Stimulated activated memory B cell treated with anti-CD40 and anti-IgM and Interleukin-4, amounts not matched to agents 10 μg/mL and 1 μg/mL and 100 μg/mL, for 72 hours (primary cell): ENCODE measurements around the gene ADGRV1.
"Not testable (repeated sequence)": the region's sequence is repeated elsewhere in the genome, so short reads cannot be mapped to it uniquely, and the experiment has no call there.

ENCODE experiments used
- ATAC-seq: fragments of 150-1000 bp; cut with Tn5 transposase; 2 replicates; pipeline ENCODE4 v1.10.0; 2021
- H3K27ac Mint-ChIP-seq: one replicate; pipeline ENCODE4 v1.8.0; 2022; ENCODE audit warnings: mild to moderate bottlenecking, mixed read lengths
- H3K27me3 Mint-ChIP-seq: one replicate; pipeline ENCODE4 v1.8.0; 2022; ENCODE audit warnings: mixed read lengths
- H3K36me3 Mint-ChIP-seq: one replicate; pipeline ENCODE4 v1.8.0; 2022; ENCODE audit warnings: mixed read lengths
- H3K4me1 Mint-ChIP-seq: one replicate; pipeline ENCODE4 v1.8.0; 2022; ENCODE audit warnings: mixed read lengths
- H3K4me3 Mint-ChIP-seq: one replicate; pipeline ENCODE4 v1.8.0; 2022; ENCODE audit warnings: mild to moderate bottlenecking, moderate library complexity, mixed read lengths
- H3K9me3 Mint-ChIP-seq: one replicate; pipeline ENCODE4 v1.8.0; 2022; ENCODE audit warnings: mixed read lengths

The ADGRV1 gene

DNA sequence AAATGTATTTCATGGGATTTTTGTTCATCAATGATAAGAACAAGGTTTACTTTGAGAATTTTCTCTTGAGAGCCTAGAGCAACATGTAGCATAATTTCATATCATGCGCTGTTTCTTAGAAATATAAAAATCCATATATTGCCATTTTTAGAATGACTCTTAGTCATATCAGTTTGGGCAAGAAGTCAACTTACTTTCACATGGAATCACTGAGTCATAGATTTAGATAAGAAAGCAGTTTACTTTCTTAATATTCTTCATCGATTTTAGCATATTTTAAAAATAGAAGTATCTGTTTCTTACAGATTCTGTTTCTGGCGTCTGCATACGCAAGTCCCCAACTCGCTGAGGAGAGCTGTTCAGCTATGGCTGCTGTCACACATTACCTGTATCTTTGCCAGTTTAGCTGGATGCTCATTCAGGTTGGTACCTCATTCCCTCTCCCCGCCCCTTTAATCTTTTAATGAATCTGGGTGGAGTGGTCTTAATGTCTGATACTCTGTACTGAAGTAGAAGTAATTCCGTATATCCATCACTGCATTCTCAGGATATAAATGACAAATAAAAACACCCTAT is 406.6 kb downstream of the ADGRV1 start:
- Mint-ChIP-seq H3K4me1 (no peaks in the 10 kb centered on the region), H3K9me3 (no peaks in the 10 kb centered on the region), H3K27me3 (peaks cover 24% of the 10 kb centered on the region), H3K36me3 (no peaks in the 10 kb centered on the region), H3K4me3 (no peak overlapping the region), H3K27ac (no peak overlapping the region)
- no peak for ATAC-seq

- no peak overlapping the region for H3K27ac Mint-ChIP-seq
- H3K4me3 Mint-ChIP-seq: no peak overlapping the region
- no peaks in the 10 kb centered on the region for H3K36me3 Mint-ChIP-seq
- peaks cover 24% of the 10 kb centered on the region for H3K27me3 Mint-ChIP-seq
- peaks cover 5% of the 10 kb centered on the region for H3K9me3 Mint-ChIP-seq
- no peak for ATAC-seq
- no peaks in the 10 kb centered on the region for H3K4me1 Mint-ChIP-seq
Observed at GRCh38 chr5:90967443-90967842, 408.8 kb downstream of the ADGRV1 start.

GRCh38 chr5:90967851-90968250 is 409.3 kb downstream of the ADGRV1 start:
- Mint-ChIP-seq H3K27me3 (peaks cover 24% of the 10 kb centered on the region), H3K9me3 (peaks cover 5% of the 10 kb centered on the region), H3K4me1 (no peaks in the 10 kb centered on the region), H3K4me3 (no peak overlapping the region), H3K36me3 (no peaks in the 10 kb centered on the region), H3K27ac (no peak overlapping the region)
- ATAC-seq: no peak

DNA sequence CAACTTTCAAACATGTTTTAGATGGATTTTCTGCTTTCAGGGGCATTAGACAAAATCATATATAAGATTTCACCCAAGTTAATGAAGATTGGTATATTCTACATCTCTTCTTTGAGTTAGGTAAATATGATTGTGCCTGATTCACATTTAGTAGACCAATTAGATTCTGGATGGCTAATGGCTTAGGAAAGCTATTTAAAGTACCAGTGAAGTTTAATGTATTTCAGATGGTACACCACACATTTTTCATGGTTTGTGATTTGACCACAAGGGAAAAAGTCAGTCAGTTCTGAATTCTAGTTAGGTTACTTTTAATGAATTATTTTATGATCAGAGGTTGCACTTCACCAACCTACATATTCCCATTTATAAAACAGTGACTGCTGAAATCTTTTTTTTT is 409.7 kb downstream of the ADGRV1 start:
- Mint-ChIP-seq H3K4me3 (no peak overlapping the region), H3K9me3 (peaks cover 5% of the 10 kb centered on the region), H3K27ac (no peak overlapping the region), H3K36me3 (no peaks in the 10 kb centered on the region), H3K4me1 (no peaks in the 10 kb centered on the region), H3K27me3 (peaks cover 24% of the 10 kb centered on the region)
- ATAC-seq: no peak

GRCh38 chr5:90969945-90970344 is 411.3 kb downstream of the ADGRV1 start:
- H3K4me3 Mint-ChIP-seq, H3K36me3 Mint-ChIP-seq, H3K27ac Mint-ChIP-seq, H3K4me1 Mint-ChIP-seq, ATAC-seq, H3K9me3 Mint-ChIP-seq: not testable (repeated sequence)
- peaks cover 16% of the 10 kb centered on the region for H3K27me3 Mint-ChIP-seq

- H3K27me3 Mint-ChIP-seq: no peaks in the 10 kb centered on the region
- no peaks in the 10 kb centered on the region for H3K36me3 Mint-ChIP-seq
- no peaks in the 10 kb centered on the region for H3K9me3 Mint-ChIP-seq
- no peaks in the 10 kb centered on the region for H3K4me1 Mint-ChIP-seq
- H3K27ac Mint-ChIP-seq: no peak overlapping the region
- no peak for ATAC-seq
- H3K4me3 Mint-ChIP-seq: no peak overlapping the region
Observed at GRCh38 chr5:90981177-90981576, 422.6 kb downstream of the ADGRV1 start.

DNA sequence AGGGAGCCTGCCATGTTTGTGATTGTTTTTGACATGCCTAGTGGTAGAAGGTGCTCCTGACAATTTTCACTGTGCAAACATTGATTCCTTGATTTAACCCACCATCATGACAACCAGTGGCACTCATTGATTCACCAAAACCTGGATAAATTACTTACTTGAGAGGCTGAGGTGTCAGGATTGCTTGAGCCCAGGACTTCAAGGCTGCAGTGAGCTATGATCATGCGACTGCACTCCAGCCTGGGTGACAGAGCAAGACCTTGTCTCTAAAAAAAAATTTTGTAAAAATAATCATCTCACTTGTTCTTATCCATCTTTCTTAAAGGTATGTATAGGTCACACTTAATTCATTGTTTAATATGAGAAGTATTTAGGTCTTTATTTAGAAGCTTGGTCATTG is 423.2 kb downstream of the ADGRV1 start:
- no peak overlapping the region for H3K4me3 Mint-ChIP-seq
- H3K9me3 Mint-ChIP-seq: no peaks in the 10 kb centered on the region
- no peak for ATAC-seq
- H3K36me3 Mint-ChIP-seq: no peaks in the 10 kb centered on the region
- H3K4me1 Mint-ChIP-seq: no peaks in the 10 kb centered on the region
- no peaks in the 10 kb centered on the region for H3K27me3 Mint-ChIP-seq
- no peak overlapping the region for H3K27ac Mint-ChIP-seq

DNA sequence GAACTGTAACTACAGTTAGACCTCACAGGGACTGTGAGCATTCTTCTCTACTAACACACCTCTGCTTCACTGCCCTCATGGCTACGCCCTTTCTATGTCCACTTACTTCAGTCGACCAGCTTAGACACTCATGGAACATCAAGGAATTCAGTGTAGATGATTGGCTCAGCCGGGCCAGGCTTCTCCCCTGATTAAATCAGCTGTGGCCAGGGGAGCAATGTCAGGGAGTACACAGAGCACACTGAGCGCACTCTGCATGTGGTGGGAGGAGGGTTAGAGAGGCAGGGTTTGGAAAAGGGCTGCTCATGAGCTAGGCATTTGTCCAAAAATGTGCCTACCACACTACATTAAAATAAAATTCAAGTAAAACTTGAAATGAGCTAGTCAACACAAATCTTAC is 424.0 kb downstream of the ADGRV1 start:
- Mint-ChIP-seq H3K27ac (no peak overlapping the region), H3K9me3 (no peaks in the 10 kb centered on the region), H3K4me3 (no peak overlapping the region), H3K36me3 (no peaks in the 10 kb centered on the region), H3K27me3 (no peaks in the 10 kb centered on the region), H3K4me1 (no peaks in the 10 kb centered on the region)
- ATAC-seq: no peak

GRCh38 chr5:90983148-90983547 is 424.6 kb downstream of the ADGRV1 start:
- H3K27me3 Mint-ChIP-seq: no peaks in the 10 kb centered on the region
- no peaks in the 10 kb centered on the region for H3K36me3 Mint-ChIP-seq

GRCh38 chr5:90983711-90984124 is 425.1 kb downstream of the ADGRV1 start:
- H3K27me3 Mint-ChIP-seq: no peaks in the 10 kb centered on the region
- no peaks in the 10 kb centered on the region for H3K9me3 Mint-ChIP-seq
- ATAC-seq: no peak
- H3K27ac Mint-ChIP-seq: no peak overlapping the region
- H3K36me3 Mint-ChIP-seq: no peaks in the 10 kb centered on the region
- H3K4me1 Mint-ChIP-seq: no peaks in the 10 kb centered on the region
- no peak overlapping the region for H3K4me3 Mint-ChIP-seq

More at GRCh38 chr5:90983148-90983547, 424.6 kb downstream of the ADGRV1 start:
- Mint-ChIP-seq H3K9me3 (no peaks in the 10 kb centered on the region), H3K27ac (no peak overlapping the region), H3K4me1 (no peaks in the 10 kb centered on the region), H3K4me3 (no peak overlapping the region)
- no peak for ATAC-seq

GRCh38 chr5:90985341-90985740 is 426.7 kb downstream of the ADGRV1 start:
- Mint-ChIP-seq H3K36me3 (no peaks in the 10 kb centered on the region), H3K4me1 (no peaks in the 10 kb centered on the region), H3K27ac (no peak overlapping the region), H3K4me3 (no peak overlapping the region), H3K9me3 (peaks cover 4% of the 10 kb centered on the region), H3K27me3 (no peaks in the 10 kb centered on the region)
- ATAC-seq: no peak

- H3K36me3 Mint-ChIP-seq: no peaks in the 10 kb centered on the region
Observed at GRCh38 chr5:90987726-90988125, 429.1 kb downstream of the ADGRV1 start.

DNA sequence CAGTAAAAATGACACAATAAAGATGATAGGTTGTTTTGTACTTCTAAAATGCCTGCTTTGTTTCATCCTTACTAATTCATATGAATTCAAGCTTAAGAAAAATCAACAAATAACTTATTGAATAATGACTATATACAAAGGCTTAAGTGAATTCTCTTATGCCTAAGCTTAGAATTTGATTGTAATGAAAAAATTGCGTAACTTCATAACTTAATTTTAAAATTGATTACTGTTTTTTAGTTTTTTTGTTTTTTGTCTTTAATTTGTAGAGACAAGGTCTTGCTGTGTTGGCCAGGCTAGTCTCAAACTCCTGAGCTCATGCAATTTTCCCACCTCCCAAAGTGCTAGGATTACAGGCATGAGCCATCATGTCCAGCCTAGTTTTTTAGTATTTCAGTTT is 432.6 kb downstream of the ADGRV1 start:
- H3K9me3 Mint-ChIP-seq: peaks cover 8% of the 10 kb centered on the region
- no peak overlapping the region for H3K27ac Mint-ChIP-seq
- no peak overlapping the region for H3K4me3 Mint-ChIP-seq
- ATAC-seq: no peak
- H3K36me3 Mint-ChIP-seq: no peaks in the 10 kb centered on the region
- H3K27me3 Mint-ChIP-seq: no peaks in the 10 kb centered on the region
- no peaks in the 10 kb centered on the region for H3K4me1 Mint-ChIP-seq

More at GRCh38 chr5:90987726-90988125, 429.1 kb downstream of the ADGRV1 start:
- Mint-ChIP-seq H3K4me3 (no peak overlapping the region), H3K27ac (no peak overlapping the region), H3K27me3 (no peaks in the 10 kb centered on the region), H3K9me3 (peaks cover 4% of the 10 kb centered on the region), H3K4me1 (no peaks in the 10 kb centered on the region)
- no peak for ATAC-seq

GRCh38 chr5:90994796-90995195 is 436.2 kb downstream of the ADGRV1 start:
- Mint-ChIP-seq H3K9me3 (peaks cover 4% of the 10 kb centered on the region), H3K27ac (no peak overlapping the region), H3K27me3 (no peaks in the 10 kb centered on the region), H3K4me3 (no peak overlapping the region), H3K4me1 (no peaks in the 10 kb centered on the region), H3K36me3 (no peaks in the 10 kb centered on the region)
- ATAC-seq: no peak

DNA sequence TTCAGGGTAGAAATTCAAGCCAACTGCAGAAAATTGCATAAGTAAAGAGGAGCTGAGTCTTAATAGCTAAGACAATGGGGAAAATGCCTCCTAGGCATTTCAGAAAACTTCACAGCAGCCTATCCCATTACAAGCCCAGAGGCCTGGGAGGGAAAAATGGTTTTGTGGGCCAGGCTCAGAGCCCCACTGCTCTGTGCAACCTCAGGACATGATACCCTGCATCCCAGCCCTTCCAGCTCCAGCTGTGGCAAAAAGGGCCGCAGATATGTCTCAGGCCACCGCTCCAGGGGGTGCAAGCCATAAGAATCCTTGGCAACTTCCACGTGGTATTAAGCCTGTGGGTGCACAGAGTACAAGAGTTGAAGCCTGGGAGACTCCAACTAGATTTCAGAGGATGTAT is 437.5 kb downstream of the ADGRV1 start:
- Mint-ChIP-seq H3K9me3 (peaks cover 4% of the 10 kb centered on the region), H3K4me3 (no peak overlapping the region), H3K27ac (no peak overlapping the region), H3K4me1 (no peaks in the 10 kb centered on the region), H3K36me3 (no peaks in the 10 kb centered on the region), H3K27me3 (no peaks in the 10 kb centered on the region)
- no peak for ATAC-seq

DNA sequence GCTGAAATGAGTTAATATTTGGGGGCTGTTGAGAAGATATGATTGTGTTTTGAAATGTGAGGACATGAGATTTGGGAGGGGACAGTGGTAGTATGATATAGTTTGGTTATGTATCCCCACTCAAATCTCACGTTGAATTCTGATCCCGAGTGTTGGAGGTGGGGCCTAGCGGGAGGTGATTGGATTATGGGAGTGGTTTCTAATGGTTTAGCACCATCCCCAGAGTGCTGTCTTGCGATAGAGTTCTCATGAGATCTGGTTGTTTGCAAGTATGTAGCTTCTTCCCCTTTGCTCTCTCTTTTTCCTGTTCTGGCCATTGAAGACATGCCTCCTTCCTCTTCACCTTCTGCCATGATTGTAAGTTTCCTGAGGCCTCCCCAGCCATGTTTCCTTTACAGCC is 438.5 kb downstream of the ADGRV1 start:
- no peaks in the 10 kb centered on the region for H3K36me3 Mint-ChIP-seq
- no peak overlapping the region for H3K27ac Mint-ChIP-seq
- ATAC-seq: no peak
- H3K4me3 Mint-ChIP-seq: no peak overlapping the region
- H3K27me3 Mint-ChIP-seq: no peaks in the 10 kb centered on the region
- no peaks in the 10 kb centered on the region for H3K4me1 Mint-ChIP-seq
- H3K9me3 Mint-ChIP-seq: peaks cover 4% of the 10 kb centered on the region

DNA sequence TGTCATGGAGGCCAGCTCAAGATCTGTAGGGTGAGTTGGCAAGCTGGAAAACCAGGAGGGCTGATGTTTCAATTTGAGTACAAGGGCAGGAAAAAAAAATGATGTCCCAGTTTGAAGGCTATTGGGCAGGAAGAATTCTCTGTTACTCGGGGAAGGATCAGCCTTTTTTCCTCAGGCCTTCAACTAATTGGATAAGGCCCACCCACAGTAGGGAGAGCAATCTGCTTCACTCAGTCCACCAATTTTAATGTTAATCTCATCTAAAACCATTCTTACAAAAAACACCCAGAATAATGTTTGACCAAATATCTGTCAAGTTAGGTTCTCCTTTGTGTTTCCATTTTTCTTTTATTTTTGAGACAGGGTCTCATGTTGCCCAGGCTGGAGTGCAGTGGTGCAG is 442.1 kb downstream of the ADGRV1 start:
- H3K4me1 Mint-ChIP-seq: no peaks in the 10 kb centered on the region
- no peak overlapping the region for H3K4me3 Mint-ChIP-seq
- H3K27me3 Mint-ChIP-seq: no peaks in the 10 kb centered on the region
- H3K9me3 Mint-ChIP-seq: no peaks in the 10 kb centered on the region
- no peaks in the 10 kb centered on the region for H3K36me3 Mint-ChIP-seq
- ATAC-seq: no peak
- H3K27ac Mint-ChIP-seq: no peak overlapping the region
